GM06990 (cell line): ENCODE measurements around the gene B4GALNT1.
"Not testable (repeated sequence)": the region's sequence is repeated elsewhere in the genome, so short reads cannot be mapped to it uniquely, and the experiment has no call there.

Experiments used
- DNase-seq: peaks from one replicate; pipeline ENCODE4 v3.0.0-alpha.2; 2011; ENCODE audit not compliant: insufficient read length; ENCODE audit errors: extremely low read depth
- H3K27me3 ChIP-seq: replicated peaks from 2 replicates; pipeline ENCODE4 v1.6.0; 2011; ENCODE audit warnings: low read length; ENCODE audit not compliant: control insufficient read depth, insufficient read depth
- H3K36me3 ChIP-seq: 2 replicates; pipeline ENCODE4 v1.5.1; 2011; ENCODE audit warnings: low read length; ENCODE audit not compliant: control insufficient read depth, insufficient read depth
- H3K4me3 ChIP-seq: replicated peaks from 2 replicates; pipeline ENCODE4 v1.5.1; 2011; ENCODE audit warnings: low read depth, mild to moderate bottlenecking, control low read depth, low read length
- CTCF ChIP-seq: IDR thresholded peaks from 2 replicates; pipeline ENCODE4 v1.5.1; 2011; ENCODE audit warnings: low read length, control low read depth, mild to moderate bottlenecking, inconsistent platforms; ENCODE audit not compliant: insufficient read depth, poor library complexity, severe bottlenecking

The B4GALNT1 gene

GRCh38 chr12:57637364-57637763 lies 4.4 kb upstream of the B4GALNT1 start:
- Histone ChIP-seq H3K4me3 (no peak overlapping the region), H3K27me3 (no peaks in the 10 kb centered on the region; the same call in none of the 2 replicates), H3K36me3 (no peaks in the 10 kb centered on the region)
- TF ChIP-seq CTCF: no peak
- DNase-seq: no peak

- not testable (repeated sequence) for H3K27me3 ChIP-seq, H3K36me3 ChIP-seq, DNase-seq, H3K4me3 ChIP-seq
These were observed 3.7 kb upstream of the B4GALNT1 start for GRCh38 chr12:57636731-57637130.

GRCh38 chr12:57632073-57632957 lies 686 bp downstream of the B4GALNT1 start:
- no peak for DNase-seq
- Histone ChIP-seq H3K27me3 (no peaks in the 10 kb centered on the region; the same call in none of the 2 replicates), H3K4me3 (peak overlapping the region; percentile 61), H3K36me3 (no peaks in the 10 kb centered on the region)
- TF ChIP-seq CTCF: no peak

- no peaks in the 10 kb centered on the region; the same call in none of the 2 replicates for H3K27me3 ChIP-seq
- TF ChIP-seq CTCF: no peak
- no peak for DNase-seq
- no peak overlapping the region; the same call in 1 of the 2 replicates for H3K4me3 ChIP-seq
- no peaks in the 10 kb centered on the region for H3K36me3 ChIP-seq
These were observed 1.4 kb downstream of the B4GALNT1 start for GRCh38 chr12:57631566-57632072.

- Histone ChIP-seq H3K36me3 (no peaks in the 10 kb centered on the region), H3K27me3 (no peaks in the 10 kb centered on the region; the same call in none of the 2 replicates), H3K4me3 (no peak overlapping the region)
- DNase-seq: no peak
- no peak for TF ChIP-seq CTCF
These were observed 2.0 kb downstream of the B4GALNT1 start for GRCh38 chr12:57630891-57631433.

GRCh38 chr12:57629897-57630471 lies 3.0 kb downstream of the B4GALNT1 start:
- no peak overlapping the region for H3K4me3 ChIP-seq
- no peak for DNase-seq
- no peaks in the 10 kb centered on the region; the same call in none of the 2 replicates for H3K27me3 ChIP-seq
- TF ChIP-seq CTCF: no peak
- no peaks in the 10 kb centered on the region for H3K36me3 ChIP-seq
